ENCODE results near the gene SLC6A9.

Gene SLC6A9

GRCh38 chr1:44067266-44068250 lies 36.3 kb upstream of the SLC6A9 start:
- in situ Hi-C loops (cut with HindIII; ENCODE audit: low pct_ligation_motif_present, low sequenced_read_pairs) = no loop called here
- H3K4me3 ChIP-seq (ENCODE audit: low read depth, low read length) = no peak overlapping the region
- no peak for DNase-seq

GRCh38 chr1:44062656-44063179 lies 31.5 kb upstream of the SLC6A9 start:
- H3K27ac ChIP-seq = no peak overlapping the region
- no peaks in the 10 kb centered on the region for H3K36me3 ChIP-seq (replicated peaks)
- in situ Hi-C loops (cut with HindIII; ENCODE audit: low pct_ligation_motif_present, low sequenced_read_pairs) = no loop called here
- H3K27me3 ChIP-seq (replicated peaks) = no peaks in the 10 kb centered on the region
- TF ChIP-seq, protein P1, sequence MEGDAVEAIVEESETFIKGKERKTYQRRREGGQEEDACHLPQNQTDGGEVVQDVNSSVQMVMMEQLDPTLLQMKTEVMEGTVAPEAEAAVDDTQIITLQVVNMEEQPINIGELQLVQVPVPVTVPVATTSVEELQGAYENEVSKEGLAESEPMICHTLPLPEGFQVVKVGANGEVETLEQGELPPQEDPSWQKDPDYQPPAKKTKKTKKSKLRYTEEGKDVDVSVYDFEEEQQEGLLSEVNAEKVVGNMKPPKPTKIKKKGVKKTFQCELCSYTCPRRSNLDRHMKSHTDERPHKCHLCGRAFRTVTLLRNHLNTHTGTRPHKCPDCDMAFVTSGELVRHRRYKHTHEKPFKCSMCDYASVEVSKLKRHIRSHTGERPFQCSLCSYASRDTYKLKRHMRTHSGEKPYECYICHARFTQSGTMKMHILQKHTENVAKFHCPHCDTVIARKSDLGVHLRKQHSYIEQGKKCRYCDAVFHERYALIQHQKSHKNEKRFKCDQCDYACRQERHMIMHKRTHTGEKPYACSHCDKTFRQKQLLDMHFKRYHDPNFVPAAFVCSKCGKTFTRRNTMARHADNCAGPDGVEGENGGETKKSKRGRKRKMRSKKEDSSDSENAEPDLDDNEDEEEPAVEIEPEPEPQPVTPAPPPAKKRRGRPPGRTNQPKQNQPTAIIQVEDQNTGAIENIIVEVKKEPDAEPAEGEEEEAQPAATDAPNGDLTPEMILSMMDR (IDR thresholded peaks at IDR 0.05; ENCODE audit: low read depth, low read length, missing control alignments) = no peak
- DNase-seq = no peak
- no peak overlapping the region for H3K4me3 ChIP-seq (ENCODE audit: low read depth, low read length)

More at GRCh38 chr1:44067266-44068250, 36.3 kb upstream of the SLC6A9 start:
- Histone ChIP-seq H3K36me3 (replicated peaks) (no peaks in the 10 kb centered on the region), H3K27ac (no peak overlapping the region), H3K27me3 (replicated peaks) (no peaks in the 10 kb centered on the region)
- TF ChIP-seq, protein P1 (IDR thresholded peaks at IDR 0.05; ENCODE audit: low read depth, low read length, missing control alignments) = no peak

DNA sequence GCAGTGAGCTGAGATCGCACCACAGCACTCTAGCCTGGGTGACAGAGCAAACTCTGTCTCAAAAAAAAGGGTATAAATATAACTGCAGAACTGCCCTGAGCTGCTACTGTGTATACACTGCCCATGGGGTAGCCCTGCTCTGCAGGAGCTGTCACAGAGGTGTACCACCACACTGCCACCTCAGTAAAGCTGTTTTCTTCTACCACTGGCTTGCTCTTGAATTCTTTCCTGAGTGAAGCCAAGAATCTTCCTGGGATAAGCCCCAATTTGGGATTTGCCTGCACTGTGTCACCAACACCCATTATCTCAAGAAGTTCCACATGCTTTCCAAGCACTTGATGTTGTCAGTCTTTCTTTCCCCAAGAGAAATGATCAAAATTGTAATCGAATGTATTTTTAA lies 30.6 kb upstream of the SLC6A9 start:
- TF ChIP-seq, protein P1 (IDR thresholded peaks at IDR 0.05; ENCODE audit: low read depth, low read length, missing control alignments) = no peak
- in situ Hi-C loops (cut with HindIII; ENCODE audit: low pct_ligation_motif_present, low sequenced_read_pairs) = no loop called here
- H3K36me3 ChIP-seq (replicated peaks) = no peaks in the 10 kb centered on the region
- no peak overlapping the region for H3K4me3 ChIP-seq (ENCODE audit: low read depth, low read length)
- H3K27ac ChIP-seq = no peak overlapping the region
- no peak for DNase-seq
- no peaks in the 10 kb centered on the region for H3K27me3 ChIP-seq (replicated peaks)

DNA sequence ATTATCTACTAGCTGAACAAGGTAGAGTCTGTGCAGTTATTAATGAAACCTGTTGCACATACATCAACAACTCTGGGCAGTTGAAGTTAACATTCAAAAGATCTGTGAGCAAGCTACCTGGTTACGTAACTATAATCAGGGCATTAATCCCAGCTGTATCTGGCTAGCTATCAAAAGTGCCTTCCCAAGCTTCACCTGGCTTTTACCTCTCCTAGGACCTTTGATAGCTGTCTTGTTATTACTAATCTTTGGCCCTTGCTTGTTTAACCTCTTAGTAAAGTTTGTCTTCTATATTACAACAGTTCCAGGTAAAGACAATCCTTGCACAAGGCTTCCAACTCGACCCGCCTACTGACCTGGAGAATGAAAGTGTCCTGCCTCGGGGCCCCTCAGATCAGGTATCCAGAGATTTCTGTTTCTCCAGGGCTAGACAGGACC lies 29.6 kb upstream of the SLC6A9 start:
- Histone ChIP-seq H3K36me3 (replicated peaks) (no peaks in the 10 kb centered on the region), H3K27me3 (replicated peaks) (no peaks in the 10 kb centered on the region), H3K27ac (no peak overlapping the region), H3K4me3 (ENCODE audit: low read depth, low read length) (no peak overlapping the region)
- DNase-seq = no peak
- TF ChIP-seq, protein P1 (IDR thresholded peaks at IDR 0.05; ENCODE audit: low read depth, low read length, missing control alignments) = no peak
- in situ Hi-C loops (cut with HindIII; ENCODE audit: low pct_ligation_motif_present, low sequenced_read_pairs) = no loop called here

- H3K27me3 ChIP-seq (replicated peaks) = no peaks in the 10 kb centered on the region
- TF ChIP-seq, protein P1 (IDR thresholded peaks at IDR 0.05; ENCODE audit: low read depth, low read length, missing control alignments) = no peak
- H3K36me3 ChIP-seq (replicated peaks) = no peaks in the 10 kb centered on the region
- no peak overlapping the region for H3K4me3 ChIP-seq (ENCODE audit: low read depth, low read length)
- DNase-seq = no peak
- in situ Hi-C loops (cut with HindIII; ENCODE audit: low pct_ligation_motif_present, low sequenced_read_pairs) = no loop called here
- no peak overlapping the region for H3K27ac ChIP-seq
These were observed 28.5 kb upstream of the SLC6A9 start for GRCh38 chr1:44059664-44060355.

Measured in brain microvascular endothelial cell (primary cell).